Measurements from ENCODE around the gene EPN2. TPM values are rescaled to one million over a fixed set of nuclear protein-coding genes. Genes with fewer than 3 reads are reported as not detected.

EPN2 gene
- total RNA-seq, 1 donor from 2014 or later = 14.2 TPM

- TF ChIP-seq CTCF (conservative IDR thresholded peaks at IDR 0.05; ENCODE audit: low read depth, low read length) = no peak
- H3K4me3 ChIP-seq (ENCODE audit: low read depth, low read length) = no peak overlapping the region
- no peak for DNase-seq (ENCODE audit: low read depth)
These were observed 134.3 kb downstream of the EPN2 start for GRCh38 chr17:19371259-19372010.

GRCh38 chr17:19372011-19372370 is 134.8 kb downstream of the EPN2 start:
- H3K4me3 ChIP-seq (ENCODE audit: low read depth, low read length) = no peak overlapping the region
- no peak for TF ChIP-seq CTCF (conservative IDR thresholded peaks at IDR 0.05; ENCODE audit: low read depth, low read length)
- DNase-seq (ENCODE audit: low read depth) = no peak

GRCh38 chr17:19372439-19372838 is 135.3 kb downstream of the EPN2 start:
- TF ChIP-seq CTCF (conservative IDR thresholded peaks at IDR 0.05; ENCODE audit: low read depth, low read length) = no peak
- DNase-seq (ENCODE audit: low read depth) = no peak
- H3K4me3 ChIP-seq (ENCODE audit: low read depth, low read length) = no peak overlapping the region

GRCh38 chr17:19372866-19373504 is 135.8 kb downstream of the EPN2 start:
- DNase-seq (ENCODE audit: low read depth) = no peak
- no peak for TF ChIP-seq CTCF (conservative IDR thresholded peaks at IDR 0.05; ENCODE audit: low read depth, low read length)
- no peak overlapping the region for H3K4me3 ChIP-seq (ENCODE audit: low read depth, low read length)

- no peak for DNase-seq (ENCODE audit: low read depth)
- H3K4me3 ChIP-seq (ENCODE audit: low read depth, low read length) = no peak overlapping the region
- no peak for TF ChIP-seq CTCF (conservative IDR thresholded peaks at IDR 0.05; ENCODE audit: low read depth, low read length)
These were observed 137.0 kb downstream of the EPN2 start for GRCh38 chr17:19374136-19374535.

- TF ChIP-seq CTCF (conservative IDR thresholded peaks at IDR 0.05; ENCODE audit: low read depth, low read length) = no peak
- no peak for DNase-seq (ENCODE audit: low read depth)
These were observed 138.6 kb downstream of the EPN2 start for GRCh38 chr17:19375732-19376131.

GRCh38 chr17:19376811-19377210 is 139.6 kb downstream of the EPN2 start:
- no peak for TF ChIP-seq CTCF (conservative IDR thresholded peaks at IDR 0.05; ENCODE audit: low read depth, low read length)
- DNase-seq (ENCODE audit: low read depth) = no peak
- peak overlapping the region; percentile 86 for H3K4me3 ChIP-seq (ENCODE audit: low read depth, low read length)

More at GRCh38 chr17:19375732-19376131, 138.6 kb downstream of the EPN2 start:
- no peak overlapping the region for H3K4me3 ChIP-seq (ENCODE audit: low read depth, low read length)

All from epithelial cell of proximal tubule (primary cell).